Mesendoderm (in vitro differentiated cells): ENCODE results near the gene BAIAP2.
A peak's percentile ranks its signal among the peaks of the same experiment; 100 is the strongest.

Experiments used
- DNase-seq: peaks from one replicate; pipeline ENCODE4 v3.0.0; 2013
- H2AK5ac ChIP-seq: 2 replicates; pipeline ENCODE4 v1.6.1; 2013; ENCODE audit warnings: low read length, inconsistent platforms
- H2BK120ac ChIP-seq: 2 replicates; pipeline ENCODE4 v1.6.1; 2013; ENCODE audit warnings: low read depth, mild to moderate bottlenecking, low read length, moderate library complexity, mixed read lengths
- H2BK15ac ChIP-seq: replicated peaks from 2 replicates; pipeline ENCODE4 v1.6.1; 2013; ENCODE audit warnings: low read depth, mild to moderate bottlenecking, moderate library complexity
- H2BK5ac ChIP-seq: 2 replicates; pipeline ENCODE4 v1.6.1; 2013; ENCODE audit warnings: low read length, inconsistent platforms
- H3K18ac ChIP-seq: 2 replicates; pipeline ENCODE4 v1.6.1; 2013; ENCODE audit warnings: mild to moderate bottlenecking, low read length, mixed read lengths
- H3K23ac ChIP-seq: one replicate; pipeline ENCODE4 v1.6.1; 2013; ENCODE audit warnings: low read length
- H3K27ac ChIP-seq: 2 replicates; pipeline ENCODE4 v1.5.1; 2013; ENCODE audit warnings: low read depth, mild to moderate bottlenecking, inconsistent platforms, low read length, moderate library complexity
- H3K27me3 ChIP-seq: 2 replicates; pipeline ENCODE4 v1.6.1; 2013; ENCODE audit warnings: low read length, control low read depth, mild to moderate bottlenecking, inconsistent platforms; ENCODE audit not compliant: insufficient read depth, poor library complexity
- H3K36me3 ChIP-seq: 2 replicates; pipeline ENCODE4 v1.6.1; 2013; ENCODE audit warnings: low read length, inconsistent platforms; ENCODE audit not compliant: control insufficient read depth, insufficient read depth
- H3K4ac ChIP-seq: one replicate; pipeline ENCODE4 v1.6.1; 2013; ENCODE audit warnings: low read depth, mild to moderate bottlenecking, low read length, moderate library complexity
- H3K4me1 ChIP-seq: 2 replicates; pipeline ENCODE4 v1.6.1; 2013; ENCODE audit warnings: low read depth, low read length, inconsistent platforms; ENCODE audit not compliant: control insufficient read depth
- H3K4me2 ChIP-seq: 2 replicates; pipeline ENCODE4 v1.6.1; 2013; ENCODE audit warnings: low read length
- H3K4me3 ChIP-seq: 2 replicates; pipeline ENCODE4 v1.5.1; 2013; ENCODE audit warnings: mild to moderate bottlenecking, low read length
- H3K56ac ChIP-seq: one replicate; pipeline ENCODE4 v1.6.1; 2013; ENCODE audit warnings: low read length
- H3K79me1 ChIP-seq: 2 replicates; pipeline ENCODE4 v1.6.1; 2013; ENCODE audit warnings: low read length, inconsistent platforms
- H3K79me2 ChIP-seq: 2 replicates; pipeline ENCODE4 v1.6.1; 2013; ENCODE audit warnings: mild to moderate bottlenecking, low read length; ENCODE audit not compliant: control insufficient read depth, insufficient read depth
- H3K9ac ChIP-seq: 2 replicates; pipeline ENCODE4 v1.6.1; 2013; ENCODE audit warnings: low read length, inconsistent platforms
- H4K5ac ChIP-seq: one replicate; pipeline ENCODE4 v1.6.1; 2013; ENCODE audit warnings: low read length
- H4K8ac ChIP-seq: one replicate; pipeline ENCODE4 v1.6.1; 2013; ENCODE audit warnings: low read depth, mild to moderate bottlenecking, control low read depth, low read length, moderate library complexity
- WGBS: extraction: QIAGEN DNeasy Blood & Tissue Kit; methylation state at CpG from one replicate; pipeline ENCODE4 v1.1.7; 2013; ENCODE audit warnings: low lambda C conversion rate, missing lambda C conversion rate; ENCODE audit not compliant: insufficient coverage; ENCODE audit errors: extremely low coverage; 5-methylcytosine and 5-hydroxymethylcytosine counted together

Gene BAIAP2

DNA sequence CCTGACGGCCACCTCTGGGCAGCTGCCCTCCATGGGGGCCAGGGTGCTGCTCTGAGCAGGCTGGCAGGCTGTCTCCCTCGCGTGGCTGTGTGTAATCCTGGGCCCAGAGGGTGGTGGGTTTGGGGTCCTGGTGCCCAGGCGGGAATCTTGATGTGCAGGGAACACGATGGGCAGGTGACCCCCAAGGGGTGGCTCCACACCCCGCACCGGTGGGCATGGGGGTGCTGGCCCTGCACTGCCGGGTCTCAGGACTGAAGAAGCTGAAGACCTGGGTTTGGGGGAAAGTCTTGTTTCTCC, 34.7 kb upstream of the BAIAP2 start:
- no peaks in the 10 kb centered on the region for H3K79me2 ChIP-seq
- H3K56ac ChIP-seq, result no peak overlapping the region
- no peak overlapping the region for H3K18ac ChIP-seq
- no peaks in the 10 kb centered on the region for H3K4me1 ChIP-seq
- no peak for DNase-seq
- H3K9ac ChIP-seq, result no peak overlapping the region
- no peak overlapping the region for H2BK15ac ChIP-seq
- H4K8ac ChIP-seq, result no peak overlapping the region
- no peak overlapping the region for H3K4ac ChIP-seq
- no peak overlapping the region for H4K5ac ChIP-seq
- H3K36me3 ChIP-seq, result no peaks in the 10 kb centered on the region
- H3K4me3 ChIP-seq, result no peak overlapping the region
- no peak overlapping the region for H2BK120ac ChIP-seq
- H3K23ac ChIP-seq, result no peak overlapping the region
- H3K27me3 ChIP-seq, result peaks cover 7% of the 10 kb centered on the region
- no peaks in the 10 kb centered on the region for H3K79me1 ChIP-seq
- no peak overlapping the region for H3K4me2 ChIP-seq
- H3K27ac ChIP-seq, result no peak overlapping the region
- no CpG with 5 or more reads among the region's 8 CpGs for WGBS
- H2AK5ac ChIP-seq, result no peak overlapping the region
- no peak overlapping the region for H2BK5ac ChIP-seq

- H3K56ac ChIP-seq, result no peak overlapping the region
- no peak overlapping the region for H2AK5ac ChIP-seq
- peaks cover 7% of the 10 kb centered on the region for H3K27me3 ChIP-seq
- no peak overlapping the region for H2BK15ac ChIP-seq
- no peaks in the 10 kb centered on the region for H3K36me3 ChIP-seq
- H3K27ac ChIP-seq, result no peak overlapping the region
- WGBS, result no CpG with 5 or more reads among the region's 18 CpGs
- no peak overlapping the region for H3K4me2 ChIP-seq
- no peaks in the 10 kb centered on the region for H3K79me2 ChIP-seq
- no peak overlapping the region for H4K5ac ChIP-seq
- H2BK120ac ChIP-seq, result no peak overlapping the region
- no peak overlapping the region for H3K9ac ChIP-seq
- no peak overlapping the region for H4K8ac ChIP-seq
- no peak overlapping the region for H3K4me3 ChIP-seq
- H3K18ac ChIP-seq, result no peak overlapping the region
- no peak for DNase-seq
- no peak overlapping the region for H2BK5ac ChIP-seq
- no peaks in the 10 kb centered on the region for H3K79me1 ChIP-seq
- H3K4me1 ChIP-seq, result no peaks in the 10 kb centered on the region
- H3K23ac ChIP-seq, result no peak overlapping the region
- H3K4ac ChIP-seq, result no peak overlapping the region
Measured at GRCh38 chr17:81000631-81001357, 34.2 kb upstream of the BAIAP2 start.

GRCh38 chr17:81002013-81002384, 33.0 kb upstream of the BAIAP2 start:
- WGBS, result no CpG with 5 or more reads among the region's 10 CpGs
- no peak overlapping the region for H3K9ac ChIP-seq

DNA sequence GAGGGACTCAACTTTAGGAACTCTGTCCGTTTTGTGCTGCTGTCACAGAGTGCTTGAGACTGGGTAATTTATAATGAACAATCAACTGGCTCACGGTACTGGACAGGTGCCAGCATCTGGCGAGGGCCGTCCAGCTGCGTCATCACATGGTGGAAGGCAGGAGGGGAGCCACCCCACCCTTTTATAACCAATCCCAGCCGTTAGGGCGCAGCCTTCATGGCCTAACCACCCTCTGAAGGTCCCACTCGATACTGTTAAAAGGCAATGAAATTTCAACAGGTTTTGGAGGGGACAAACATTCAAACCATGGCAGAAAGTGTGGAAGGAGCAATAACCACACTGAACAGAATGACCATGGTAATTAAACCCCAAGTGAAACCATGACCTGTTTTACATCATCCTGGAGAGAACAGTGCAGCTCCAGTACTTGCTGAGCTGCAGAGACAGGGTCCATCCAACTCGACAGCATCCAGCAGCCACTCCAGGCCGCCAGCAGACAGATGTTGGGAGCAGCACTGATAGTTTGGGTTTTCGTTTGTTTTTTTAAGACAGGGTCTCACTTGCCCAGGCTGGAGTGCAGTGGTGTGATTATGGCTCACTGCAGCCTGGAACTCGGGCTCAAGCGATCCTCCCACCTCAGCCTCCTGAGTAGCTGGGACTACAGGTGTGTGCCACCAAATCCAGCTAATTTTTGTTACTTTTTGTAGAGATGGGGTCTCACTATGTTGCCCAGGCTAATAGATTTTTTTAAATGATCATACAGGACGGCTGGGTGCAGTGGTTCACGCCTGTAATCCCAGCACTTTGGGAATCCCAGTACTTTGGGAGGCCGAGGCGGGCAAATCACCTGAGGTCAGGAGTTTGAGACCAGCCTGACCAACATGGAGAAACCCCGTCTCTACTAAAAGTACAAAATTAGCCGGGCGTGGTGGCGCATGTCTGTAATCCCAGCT, 32.3 kb upstream of the BAIAP2 start:
- no peaks in the 10 kb centered on the region for H3K36me3 ChIP-seq
- no peaks in the 10 kb centered on the region for H3K4me1 ChIP-seq
- H3K4me2 ChIP-seq, result no peak overlapping the region
- H2BK5ac ChIP-seq, result no peak overlapping the region
- no peak overlapping the region for H2AK5ac ChIP-seq
- no peak for DNase-seq
- H4K5ac ChIP-seq, result no peak overlapping the region
- peaks cover 7% of the 10 kb centered on the region for H3K27me3 ChIP-seq
- no peak overlapping the region for H4K8ac ChIP-seq
- no peak overlapping the region for H3K27ac ChIP-seq
- H3K9ac ChIP-seq, result no peak overlapping the region
- no peaks in the 10 kb centered on the region for H3K79me1 ChIP-seq
- no peaks in the 10 kb centered on the region for H3K79me2 ChIP-seq
- H3K4me3 ChIP-seq, result no peak overlapping the region
- no peak overlapping the region for H3K4ac ChIP-seq
- no peak overlapping the region for H2BK120ac ChIP-seq
- no CpG with 5 or more reads among the region's 21 CpGs for WGBS
- H3K56ac ChIP-seq, result no peak overlapping the region
- H2BK15ac ChIP-seq, result no peak overlapping the region
- H3K18ac ChIP-seq, result no peak overlapping the region
- no peak overlapping the region for H3K23ac ChIP-seq

More at GRCh38 chr17:81002013-81002384, 33.0 kb upstream of the BAIAP2 start:
- Histone ChIP-seq H3K18ac (no peak overlapping the region), H3K36me3 (no peaks in the 10 kb centered on the region), H4K5ac (no peak overlapping the region), H3K4me1 (no peaks in the 10 kb centered on the region), H2BK5ac (no peak overlapping the region), H3K4me3 (no peak overlapping the region), H3K4ac (no peak overlapping the region), H3K4me2 (no peak overlapping the region), H3K23ac (no peak overlapping the region), H2BK120ac (no peak overlapping the region), H3K79me1 (no peaks in the 10 kb centered on the region), H2AK5ac (no peak overlapping the region), H3K79me2 (no peaks in the 10 kb centered on the region), H3K27me3 (peaks cover 7% of the 10 kb centered on the region), H3K27ac (no peak overlapping the region), H3K56ac (no peak overlapping the region), H2BK15ac (no peak overlapping the region), H4K8ac (no peak overlapping the region)
- DNase-seq, result no peak

GRCh38 chr17:81003711-81004475, 31.1 kb upstream of the BAIAP2 start:
- DNase-seq, result no peak
- H3K27me3 ChIP-seq, result peaks cover 7% of the 10 kb centered on the region
- no peak overlapping the region for H3K27ac ChIP-seq
- no peak overlapping the region for H2BK5ac ChIP-seq
- no peak overlapping the region for H3K4me3 ChIP-seq
- H3K4me1 ChIP-seq, result no peaks in the 10 kb centered on the region
- no peak overlapping the region for H4K5ac ChIP-seq
- no peak overlapping the region for H2AK5ac ChIP-seq
- no peaks in the 10 kb centered on the region for H3K36me3 ChIP-seq
- H3K9ac ChIP-seq, result no peak overlapping the region
- H2BK120ac ChIP-seq, result no peak overlapping the region
- H3K23ac ChIP-seq, result no peak overlapping the region
- H3K4ac ChIP-seq, result no peak overlapping the region
- H3K18ac ChIP-seq, result no peak overlapping the region
- no peaks in the 10 kb centered on the region for H3K79me2 ChIP-seq
- no peak overlapping the region for H2BK15ac ChIP-seq
- no CpG with 5 or more reads among the region's 72 CpGs for WGBS
- H3K79me1 ChIP-seq, result no peaks in the 10 kb centered on the region
- peak overlapping the region; percentile 42 for H3K56ac ChIP-seq
- no peak overlapping the region for H3K4me2 ChIP-seq
- H4K8ac ChIP-seq, result no peak overlapping the region
